ENCODE results near the gene ZNF597.
"Not testable (repeated sequence)": the region's sequence is repeated elsewhere in the genome, so short reads cannot be mapped to it uniquely, and the experiment has no call there.

Gene ZNF597

GRCh38 chr16:3475604-3476375 is 32.5 kb upstream of the ZNF597 start:
- no peak for DNase-seq

- not testable (repeated sequence) for DNase-seq
These were observed 31.6 kb upstream of the ZNF597 start for GRCh38 chr16:3474870-3475269.

GRCh38 chr16:3474136-3474779 is 31.0 kb upstream of the ZNF597 start:
- DNase-seq = no peak

GRCh38 chr16:3473596-3473943 is 30.3 kb upstream of the ZNF597 start:
- DNase-seq = not testable (repeated sequence)

GRCh38 chr16:3472878-3473595 is 29.7 kb upstream of the ZNF597 start:
- no peak for DNase-seq

- DNase-seq = no peak
These were observed 28.3 kb upstream of the ZNF597 start for GRCh38 chr16:3471518-3472176.

- no peak for DNase-seq
These were observed 27.4 kb upstream of the ZNF597 start for GRCh38 chr16:3470723-3471122.

- no peak for DNase-seq
These were observed 26.4 kb upstream of the ZNF597 start for GRCh38 chr16:3469736-3470135.

- no peak for DNase-seq
These were observed 25.2 kb upstream of the ZNF597 start for GRCh38 chr16:3468501-3468900.

- DNase-seq = no peak
These were observed 24.6 kb upstream of the ZNF597 start for GRCh38 chr16:3467921-3468320.

- no peak for DNase-seq
These were observed 23.9 kb upstream of the ZNF597 start for GRCh38 chr16:3467182-3467581.

GRCh38 chr16:3465911-3466584 is 22.7 kb upstream of the ZNF597 start:
- DNase-seq = no peak

- no peak for DNase-seq
These were observed 22.0 kb upstream of the ZNF597 start for GRCh38 chr16:3465301-3465700.

- no peak for DNase-seq
These were observed 17.8 kb upstream of the ZNF597 start for GRCh38 chr16:3461151-3461550.

GRCh38 chr16:3460585-3460984 is 17.3 kb upstream of the ZNF597 start:
- no peak for DNase-seq

- DNase-seq = no peak
These were observed 16.8 kb upstream of the ZNF597 start for GRCh38 chr16:3460121-3460520.

- DNase-seq = no peak
These were observed 16.2 kb upstream of the ZNF597 start for GRCh38 chr16:3459401-3460090.

- DNase-seq = no peak
These were observed 15.6 kb upstream of the ZNF597 start for GRCh38 chr16:3458852-3459361.

GRCh38 chr16:3458278-3458851 is 15.1 kb upstream of the ZNF597 start:
- DNase-seq = no peak

- DNase-seq = peak; percentile 90
These were observed 14.3 kb upstream of the ZNF597 start for GRCh38 chr16:3457434-3458252.
